Measurements from ENCODE around the gene BICDL1.

BICDL1 gene

DNA sequence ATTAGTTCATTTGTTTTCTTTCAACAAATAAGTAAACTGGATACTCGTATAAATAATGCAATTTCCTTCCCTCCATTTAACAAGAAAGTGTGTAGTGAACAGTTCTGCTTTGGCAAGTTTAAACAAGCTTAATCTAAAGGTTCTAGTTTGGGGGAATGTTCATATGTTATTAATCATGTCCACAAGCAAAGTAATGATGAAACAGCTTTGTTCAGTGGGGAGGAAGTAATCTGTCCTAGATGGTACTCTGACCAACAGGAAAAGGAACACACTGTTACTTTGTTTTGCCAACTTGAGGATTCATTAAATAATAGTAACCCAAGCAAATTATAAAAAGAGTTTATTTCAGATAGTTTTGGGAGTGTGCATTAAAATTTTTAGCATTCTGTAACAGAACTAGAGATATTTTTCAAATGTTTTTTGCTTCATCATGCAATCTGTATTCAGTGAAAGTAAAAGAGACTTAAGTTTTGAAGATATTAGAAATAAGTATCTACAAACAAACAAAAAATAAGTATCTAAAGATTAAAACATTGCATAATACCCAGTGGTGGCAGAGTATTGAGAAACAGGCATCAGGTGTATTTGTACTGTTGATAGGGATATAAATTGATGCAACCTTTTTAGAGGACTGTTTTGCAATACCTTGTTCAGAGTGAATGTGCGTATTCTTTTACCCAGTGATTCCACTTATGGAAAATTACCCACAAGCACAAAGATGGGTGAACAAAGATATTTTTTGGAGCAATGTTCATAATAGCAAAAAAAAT, 66.4 kb downstream of the BICDL1 start:
- no peak for DNase-seq

DNA sequence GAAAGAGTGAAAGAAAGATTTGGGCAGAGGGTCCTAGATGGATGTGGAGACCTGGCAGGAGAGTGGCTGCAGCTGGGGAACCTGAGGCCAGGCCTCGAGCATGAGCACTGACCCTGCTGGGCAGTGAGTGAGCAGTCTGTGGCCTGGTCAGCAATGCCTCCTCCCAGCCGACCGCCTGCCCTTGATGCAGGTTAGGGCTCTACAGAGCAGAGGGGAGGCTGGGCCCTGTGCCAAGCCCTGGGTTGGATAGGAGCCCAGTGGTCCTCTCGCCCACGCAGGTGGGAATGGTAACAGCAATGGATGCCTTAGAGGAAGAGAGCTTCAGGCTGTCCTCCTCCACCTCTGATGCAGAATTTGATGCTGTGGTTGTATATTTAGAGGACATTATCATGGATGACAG, 67.7 kb downstream of the BICDL1 start:
- no peak for DNase-seq

DNA sequence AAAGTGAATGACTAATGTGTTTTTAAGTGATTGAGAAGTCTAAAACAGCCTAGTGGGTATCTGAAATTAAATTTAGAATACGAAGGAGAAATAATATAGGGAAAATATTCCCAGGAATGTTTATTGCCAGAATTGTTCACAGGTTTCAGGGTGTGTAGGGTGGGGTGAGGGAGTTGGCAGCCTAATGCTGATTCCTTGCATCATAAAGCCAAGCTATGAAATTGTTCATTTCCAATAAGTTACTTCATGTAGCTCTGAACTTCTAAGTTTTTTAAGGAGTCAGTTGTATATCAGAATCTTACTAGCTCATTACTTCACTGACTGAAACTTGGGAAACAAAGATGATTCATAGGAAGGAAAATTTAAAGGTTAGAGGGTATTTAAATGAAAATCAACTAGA, 71.2 kb downstream of the BICDL1 start:
- DNase-seq = no peak

DNA sequence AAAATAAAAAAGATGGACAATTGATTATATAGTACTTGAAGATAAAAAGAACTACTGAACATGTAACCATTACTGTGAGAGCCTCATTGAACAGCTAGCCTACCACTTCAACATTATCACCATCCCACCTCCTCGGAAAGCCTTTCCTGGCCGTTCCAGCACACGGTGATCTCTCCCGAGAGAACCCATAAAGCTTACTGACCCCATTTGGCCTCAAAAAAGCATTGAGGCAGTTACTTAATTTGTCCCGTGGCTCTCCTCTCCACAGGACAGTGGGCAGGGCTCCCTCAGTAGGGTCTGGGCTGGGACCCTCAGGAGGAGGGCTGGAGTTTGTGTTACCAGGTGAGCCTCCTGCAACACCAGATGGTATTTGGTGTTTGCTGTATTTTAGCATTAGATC, 71.7 kb downstream of the BICDL1 start:
- no peak for DNase-seq

- no peak for DNase-seq
These were observed 72.7 kb downstream of the BICDL1 start for GRCh38 chr12:120061575-120062214.

DNA sequence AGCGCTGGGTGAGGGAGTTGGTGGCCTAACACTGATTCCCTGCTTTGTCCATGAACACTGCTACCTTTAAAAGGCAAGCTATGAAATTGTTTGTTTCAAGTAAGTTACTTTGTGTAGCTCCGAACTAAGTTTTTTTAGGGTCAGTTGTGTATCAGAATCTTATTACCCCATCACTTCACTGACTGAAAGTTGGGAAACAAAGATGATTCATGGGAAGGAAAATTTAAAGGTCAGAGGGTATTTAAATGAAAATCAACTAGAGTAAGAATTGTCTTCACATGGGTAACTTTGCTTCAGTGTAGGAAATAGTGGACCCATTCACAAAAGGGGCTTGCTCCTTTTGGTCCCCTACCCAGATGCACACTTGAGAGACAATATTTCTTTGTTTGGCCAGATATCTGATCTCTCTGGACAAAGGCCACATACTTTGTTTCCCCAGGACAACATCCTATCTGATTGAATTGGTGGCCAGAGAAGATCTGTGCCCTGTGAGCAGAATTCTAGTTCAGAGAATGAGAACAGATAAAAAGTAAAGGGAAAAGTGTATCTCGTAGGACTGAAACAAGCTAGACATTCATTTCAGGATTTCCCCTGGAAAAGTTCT, 74.0 kb downstream of the BICDL1 start:
- no peak for DNase-seq

- DNase-seq = no peak
These were observed 75.3 kb downstream of the BICDL1 start for GRCh38 chr12:120064054-120064940.

DNA sequence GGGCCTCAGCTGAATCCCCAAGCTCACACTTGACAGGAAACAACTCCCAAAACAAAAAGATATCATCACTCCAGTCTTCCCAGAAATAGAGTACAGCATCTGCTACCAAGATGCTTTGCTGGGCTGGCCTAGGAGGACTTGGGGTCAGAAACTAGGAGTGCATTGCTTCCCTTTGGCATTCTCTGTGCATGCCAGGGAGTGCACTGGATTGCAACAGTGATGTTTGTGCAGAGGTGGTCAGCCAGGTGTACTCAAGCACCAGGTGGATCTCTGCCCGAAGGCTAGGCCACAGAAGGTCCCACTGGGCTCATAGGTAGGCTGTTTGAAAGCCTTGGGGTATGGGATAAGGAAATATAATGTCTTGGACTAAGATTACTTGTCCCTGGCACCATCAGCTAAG, 76.4 kb downstream of the BICDL1 start:
- no peak for DNase-seq

- no peak for DNase-seq
These were observed 77.3 kb downstream of the BICDL1 start for GRCh38 chr12:120066341-120066740.

DNA sequence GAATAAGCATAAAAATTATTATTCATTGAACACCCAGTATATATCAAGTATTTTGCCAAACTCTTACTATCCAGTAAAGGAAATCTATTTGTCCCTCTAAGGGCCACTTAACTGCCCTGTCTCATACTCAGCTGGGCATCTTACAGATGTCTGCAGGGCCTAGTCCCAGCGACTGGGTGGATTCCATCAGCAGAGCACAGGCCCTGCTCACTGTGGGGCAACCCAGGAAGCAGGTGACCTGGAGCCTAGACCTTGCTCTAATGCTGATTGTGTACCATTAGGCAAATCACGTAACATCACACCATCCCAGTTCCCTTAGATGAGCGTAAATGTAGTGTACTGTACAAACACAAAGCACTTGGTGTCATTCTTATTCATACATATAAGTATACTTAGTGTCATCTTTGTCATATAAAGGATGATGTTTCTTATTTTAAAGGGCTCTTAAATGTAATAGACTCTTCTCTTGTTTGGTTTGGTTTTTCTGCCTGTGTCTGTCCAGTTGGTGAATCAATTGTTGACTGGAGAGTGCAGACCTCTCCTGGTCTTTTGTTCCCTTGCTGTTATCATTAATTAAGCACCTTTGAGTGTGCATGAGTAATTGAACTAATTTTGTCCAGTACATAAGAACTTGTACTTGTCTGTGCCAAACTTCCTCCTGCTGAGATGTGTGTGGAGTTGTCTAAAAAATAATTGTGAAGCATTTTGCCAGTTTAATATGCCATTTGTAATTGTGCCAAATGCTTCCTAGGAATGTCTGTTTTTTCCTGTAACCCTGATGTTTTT, 78.2 kb downstream of the BICDL1 start:
- DNase-seq = peak; percentile 93

- DNase-seq = no peak
These were observed 78.9 kb downstream of the BICDL1 start for GRCh38 chr12:120067901-120068300.

DNA sequence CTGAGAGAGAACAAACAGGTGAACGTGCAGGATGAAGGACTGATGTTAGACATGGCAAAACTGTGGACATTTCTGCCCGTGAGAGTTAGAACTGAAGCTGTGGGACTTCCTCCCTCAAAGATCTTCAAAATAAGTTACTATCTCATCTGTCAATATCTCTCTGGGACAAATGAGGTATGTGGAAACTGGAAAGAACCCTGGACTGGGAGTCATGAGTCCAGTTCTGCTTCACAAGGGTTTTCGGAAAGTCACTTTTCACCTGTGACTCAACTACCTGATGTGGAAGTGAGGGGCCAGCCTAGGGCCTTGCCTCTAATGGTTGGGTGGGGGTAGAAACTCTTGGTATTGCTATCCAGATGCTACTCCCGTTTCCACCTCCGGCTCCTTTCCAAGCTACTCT, 80.2 kb downstream of the BICDL1 start:
- no peak for DNase-seq

- no peak for DNase-seq
These were observed 82.5 kb downstream of the BICDL1 start for GRCh38 chr12:120071493-120072020.

GRCh38 chr12:120072472-120073249, 83.6 kb downstream of the BICDL1 start:
- no peak for DNase-seq

- DNase-seq = no peak
These were observed 86.1 kb downstream of the BICDL1 start for GRCh38 chr12:120075034-120075616.

DNA sequence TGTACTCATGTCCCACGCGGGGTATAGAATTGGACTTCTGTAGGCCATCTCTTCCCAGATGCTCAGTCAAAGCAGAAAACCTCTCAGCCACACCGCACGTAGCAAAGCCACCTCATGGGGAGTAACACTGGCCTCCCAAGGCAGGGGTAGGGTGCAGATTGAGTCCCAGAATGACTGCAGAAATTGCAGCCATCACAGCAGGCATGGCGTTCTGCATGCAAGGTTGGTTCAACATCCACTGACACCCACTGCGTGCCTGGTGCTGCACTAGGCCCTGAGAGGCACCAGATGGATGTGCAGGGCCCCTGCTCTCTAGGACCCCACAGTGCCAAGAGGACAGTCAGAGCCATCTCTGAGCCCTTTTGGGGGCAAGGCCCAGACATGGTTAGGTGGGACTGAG, 87.6 kb downstream of the BICDL1 start:
- DNase-seq = no peak

DNA sequence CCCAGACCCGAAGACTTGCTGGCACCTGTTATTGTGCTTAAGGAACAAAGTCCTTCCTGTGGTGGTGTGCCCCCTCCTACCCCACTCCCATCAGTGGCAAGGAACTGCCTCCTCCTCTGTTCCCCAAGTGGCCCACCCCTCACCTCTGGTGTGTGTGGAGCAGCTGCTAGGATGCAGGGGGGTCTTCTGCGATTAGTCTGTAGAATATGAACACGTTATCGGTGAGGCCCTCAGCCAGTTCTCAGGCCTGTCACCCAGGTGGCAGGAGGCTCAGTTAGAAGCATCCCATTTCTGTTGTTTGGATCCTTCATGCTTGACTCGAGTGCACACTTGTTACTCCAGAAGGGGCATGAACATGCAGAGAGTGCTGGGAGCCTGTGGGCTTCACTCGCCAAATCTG, 88.2 kb downstream of the BICDL1 start:
- no peak for DNase-seq

GRCh38 chr12:120078868-120079267, 89.8 kb downstream of the BICDL1 start:
- no peak for DNase-seq

DNA sequence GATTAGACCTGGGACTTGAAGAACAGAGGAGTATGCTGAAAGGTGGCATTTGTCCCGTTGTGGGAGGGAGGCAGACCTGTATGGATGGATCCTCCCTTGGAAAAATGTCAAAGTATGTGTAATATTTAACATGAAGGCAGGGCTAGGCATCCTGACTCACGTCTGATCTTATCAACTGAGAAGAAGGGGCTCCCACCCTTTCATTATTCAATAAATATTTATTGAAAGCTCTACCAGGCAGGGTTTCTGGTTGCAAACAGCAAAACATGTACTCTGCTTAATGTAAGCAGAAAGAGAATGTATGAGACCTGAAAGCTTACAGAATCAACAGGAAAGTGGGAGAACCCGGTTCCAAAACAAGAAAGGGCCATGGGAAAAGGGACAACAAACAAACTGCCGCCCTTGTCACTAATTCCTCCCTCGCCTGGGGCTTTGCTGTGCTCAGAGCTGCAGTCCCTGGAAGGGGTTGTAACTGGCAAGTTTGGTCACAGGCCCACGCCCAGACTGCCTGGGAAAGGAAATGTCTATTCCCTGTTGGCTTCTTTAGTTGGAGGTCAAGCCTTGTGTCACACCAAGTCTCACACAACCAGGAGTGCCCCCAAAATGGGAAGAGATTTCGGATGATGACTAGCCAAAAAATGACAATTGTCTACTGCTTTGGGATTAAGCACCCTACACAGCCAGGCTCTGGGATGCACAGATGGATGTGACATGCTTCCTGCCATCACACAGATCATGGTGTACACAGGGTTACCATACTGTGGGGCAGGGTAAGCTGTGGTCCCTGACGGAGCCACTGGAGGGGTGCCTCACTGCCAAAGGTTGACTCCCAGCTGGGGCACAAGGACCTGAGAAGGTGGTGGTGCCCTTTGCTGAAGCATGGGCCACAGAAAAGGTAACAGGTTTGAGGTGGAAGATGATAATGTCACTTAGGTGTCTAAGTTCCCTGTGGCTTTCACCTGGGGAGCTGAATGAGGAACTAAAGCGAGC, 90.7 kb downstream of the BICDL1 start:
- DNase-seq = no peak

GRCh38 chr12:120081641-120082040, 92.6 kb downstream of the BICDL1 start:
- no peak for DNase-seq

All from NCI-H774 (cell line).